GM19043 (cell line): Measurements from ENCODE around the gene ZNF555.
A peak's percentile ranks its signal among the peaks of the same experiment; 100 is the strongest.
"Not testable (repeated sequence)": the region's sequence is repeated elsewhere in the genome, so short reads cannot be mapped to it uniquely, and the experiment has no call there.

ENCODE experiments used
- ATAC-seq: cut with Tn5 transposase; IDR thresholded peaks from one replicate; pipeline ENCODE4 v1.9.1; 2021; ENCODE audit warnings: low read depth; ENCODE audit not compliant: unreplicated experiment

Gene ZNF555

GRCh38 chr19:2865334-2866100 is 24.2 kb downstream of the ZNF555 start:
- ATAC-seq: no peak

GRCh38 chr19:2866495-2867024 is 25.3 kb downstream of the ZNF555 start:
- ATAC-seq: no peak

DNA sequence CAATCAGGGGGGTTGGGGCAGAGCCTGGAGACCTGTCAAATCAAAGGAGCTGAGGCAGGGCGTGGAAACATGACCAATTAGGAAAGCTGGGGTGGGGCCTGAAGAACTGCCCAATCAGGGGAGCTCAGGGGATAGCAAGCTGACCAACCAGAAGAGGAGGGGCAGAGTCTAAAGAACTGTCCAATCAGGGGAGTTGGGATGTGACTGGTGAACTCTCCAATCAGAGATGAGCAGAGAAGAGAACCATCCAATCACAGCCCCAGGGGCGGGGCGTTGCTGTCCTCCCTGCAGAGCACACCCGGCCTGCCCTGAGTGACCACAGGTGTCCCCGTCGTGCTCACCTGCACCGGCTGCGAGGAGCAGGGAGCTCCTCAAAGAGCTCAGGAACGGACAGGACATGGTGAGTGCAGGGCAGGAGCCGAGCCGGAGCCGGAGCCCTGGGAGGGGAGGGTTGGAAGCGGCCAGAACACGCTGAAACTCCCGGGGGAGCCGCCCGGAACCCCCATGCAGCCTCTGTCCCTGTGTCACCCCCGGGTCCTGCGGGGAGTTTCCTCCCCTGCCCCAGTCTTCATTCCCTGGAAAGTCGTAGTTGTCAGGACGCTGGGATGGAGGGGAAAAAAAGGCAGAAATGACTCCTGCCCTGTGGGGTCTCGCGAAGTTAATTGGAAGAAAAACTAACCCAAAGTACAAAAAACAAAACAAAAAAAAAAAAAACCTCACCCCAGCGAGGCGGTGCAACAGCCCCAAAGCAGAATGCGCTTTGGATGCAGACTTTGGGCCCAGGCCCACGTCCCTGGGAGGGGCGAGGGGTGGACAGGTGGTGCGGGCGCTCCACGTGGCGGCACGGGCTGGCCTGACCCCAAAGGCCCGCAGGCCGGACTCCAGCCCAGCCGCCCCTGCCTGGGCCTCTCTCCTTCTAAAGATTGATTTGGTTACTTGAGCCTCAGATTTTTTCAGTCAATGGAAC is 26.0 kb downstream of the ZNF555 start, which contains the start of gene ZNF556:
Gene ZNF556 (plus strand): TSS at position 311 of the 967 bp plus-strand sequence. CDS start 87 bp downstream, at position 398.
- ATAC-seq: no peak

DNA sequence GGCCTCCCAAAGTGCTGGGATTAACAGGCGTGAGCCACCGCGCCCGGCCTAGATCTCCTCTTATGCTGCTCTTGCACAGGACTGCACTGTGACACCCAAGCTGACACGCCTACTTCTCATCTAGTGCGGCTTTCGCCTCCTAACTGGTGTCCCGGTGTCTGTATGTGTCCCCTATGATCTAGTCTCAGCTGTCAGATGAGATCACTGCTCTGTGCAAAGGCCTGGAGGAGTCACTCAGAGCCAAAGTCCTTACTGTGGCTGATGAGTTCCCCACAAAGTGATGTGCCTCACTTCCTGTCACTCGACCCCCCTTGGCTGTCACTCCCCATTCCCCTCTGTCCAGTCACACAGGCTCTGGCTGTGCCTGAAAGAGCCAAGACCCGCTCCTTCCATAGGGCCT is 28.3 kb downstream of the ZNF555 start:
- no peak for ATAC-seq

- ATAC-seq: not testable (repeated sequence)
Measured at GRCh38 chr19:2872175-2872574, 30.9 kb downstream of the ZNF555 start.

DNA sequence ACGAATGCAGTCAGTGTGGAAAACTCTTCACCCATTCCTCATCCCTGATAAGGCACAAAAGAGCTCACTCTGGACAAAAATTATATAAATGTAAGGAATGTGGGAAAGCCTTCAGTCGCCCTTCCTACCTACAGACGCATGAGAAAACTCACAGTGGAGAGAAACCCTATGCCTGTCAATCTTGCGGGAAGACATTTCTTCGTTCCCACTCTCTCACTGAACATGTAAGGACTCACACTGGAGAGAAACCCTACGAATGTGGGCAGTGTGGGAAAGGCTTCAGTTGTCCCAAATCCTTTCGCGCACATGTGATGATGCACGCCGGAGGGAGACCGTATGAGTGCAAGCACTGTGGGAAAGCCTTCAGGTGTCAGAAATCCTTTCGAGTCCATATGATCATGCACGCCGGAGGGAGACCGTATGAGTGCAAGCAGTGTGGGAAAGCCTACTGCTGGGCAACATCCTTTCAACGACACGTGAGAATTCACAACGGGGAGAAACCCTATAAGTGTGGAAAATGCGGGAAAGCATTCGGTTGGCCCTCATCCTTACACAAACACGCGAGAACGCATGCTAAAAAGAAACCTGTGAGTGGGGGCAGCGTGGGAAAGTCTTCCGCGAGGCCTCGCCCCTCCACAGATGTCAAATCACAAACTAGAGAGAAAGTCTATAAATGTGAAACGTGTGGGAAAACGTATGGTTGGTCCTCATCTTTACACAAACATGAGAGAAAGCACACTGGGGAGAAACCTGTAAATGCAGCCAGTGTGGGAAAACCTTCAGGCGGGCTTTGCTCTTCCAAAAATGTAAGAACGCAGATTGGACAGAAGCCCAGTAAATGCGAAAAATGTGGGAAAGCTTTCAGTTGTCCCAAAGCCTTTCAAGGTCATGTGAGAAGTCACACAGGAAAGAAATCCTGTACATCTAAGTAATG is 36.4 kb downstream of the ZNF555 start:
- no peak for ATAC-seq

DNA sequence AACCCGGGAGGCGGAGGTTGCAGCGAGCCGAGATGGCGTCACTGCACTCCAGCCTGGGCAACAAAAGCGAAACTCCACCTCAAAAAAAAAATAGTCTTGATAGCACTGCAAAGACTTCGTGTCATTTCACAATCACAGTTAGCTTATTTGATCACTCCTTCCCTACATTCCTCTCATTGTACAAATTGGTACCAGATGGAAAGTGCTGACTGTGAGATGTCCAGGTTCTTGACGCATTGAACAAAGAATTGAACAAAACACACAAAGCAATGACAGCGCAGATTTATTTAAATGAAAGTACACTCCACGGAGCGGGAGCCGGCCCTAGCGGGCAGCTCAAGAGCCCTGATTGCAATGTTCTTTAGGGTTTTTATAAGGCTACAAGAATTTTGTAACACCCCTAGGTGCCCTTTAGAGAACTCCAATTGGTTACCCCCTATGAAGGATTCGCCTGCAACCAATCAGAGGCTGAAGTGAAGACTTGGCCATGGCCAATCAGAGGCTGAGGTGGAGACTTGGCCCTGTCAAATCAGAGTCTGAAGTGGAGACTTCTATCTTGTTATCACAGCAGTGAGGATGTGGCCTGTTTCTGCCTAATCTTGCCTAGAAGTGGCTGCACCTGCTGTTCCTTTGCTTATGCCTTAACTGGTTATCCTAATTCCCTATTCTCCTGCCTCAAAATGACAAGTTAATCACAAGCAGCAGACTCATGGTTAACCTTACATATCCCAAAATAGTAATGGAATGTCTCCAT is 42.6 kb downstream of the ZNF555 start:
- ATAC-seq: no peak

DNA sequence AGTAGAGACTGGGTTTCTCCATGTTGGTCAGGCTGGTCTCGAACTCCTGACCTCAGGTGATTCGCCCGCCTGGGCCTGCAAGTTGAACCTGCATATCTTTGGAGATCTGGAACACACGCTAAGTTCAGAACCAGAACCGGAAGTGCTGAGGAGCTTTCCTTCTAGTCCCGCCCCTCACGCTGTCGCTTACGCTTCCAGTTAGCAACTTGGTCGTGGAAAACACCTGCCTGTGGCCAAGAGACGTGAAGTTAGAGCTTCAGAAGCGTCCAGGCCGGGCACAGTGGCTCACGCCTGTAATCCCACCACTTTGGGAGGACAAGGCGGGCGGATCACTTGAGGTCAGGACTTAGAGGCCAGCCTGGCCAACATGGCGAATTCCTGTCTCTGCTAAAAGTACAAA is 44.5 kb downstream of the ZNF555 start:
- ATAC-seq: no peak

GRCh38 chr19:2887391-2887914 is 46.2 kb downstream of the ZNF555 start:
- no peak for ATAC-seq

- ATAC-seq: no peak
Measured at GRCh38 chr19:2888731-2889224, 47.5 kb downstream of the ZNF555 start.

DNA sequence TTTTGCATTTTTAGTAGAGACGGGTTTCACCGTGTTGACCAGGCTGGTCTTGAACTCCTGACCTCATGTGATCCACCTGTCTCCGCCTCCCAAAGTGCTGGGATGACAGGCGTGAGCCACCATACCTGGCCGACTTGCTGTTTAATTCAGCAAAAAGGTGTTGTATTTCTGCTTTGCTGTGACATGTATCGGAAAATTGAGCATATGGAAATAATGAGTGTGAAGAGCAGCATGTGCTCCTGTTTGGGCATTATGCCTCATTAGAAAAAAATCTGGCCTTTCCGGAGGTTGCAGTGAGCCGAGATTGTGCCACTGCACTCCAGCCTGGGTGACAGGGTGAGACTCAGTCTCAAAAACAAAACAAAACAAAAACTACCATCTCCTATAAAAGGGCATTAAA is 49.3 kb downstream of the ZNF555 start:
- ATAC-seq: not testable (repeated sequence)

- no peak for ATAC-seq
Measured at GRCh38 chr19:2896694-2897093, 55.4 kb downstream of the ZNF555 start.

DNA sequence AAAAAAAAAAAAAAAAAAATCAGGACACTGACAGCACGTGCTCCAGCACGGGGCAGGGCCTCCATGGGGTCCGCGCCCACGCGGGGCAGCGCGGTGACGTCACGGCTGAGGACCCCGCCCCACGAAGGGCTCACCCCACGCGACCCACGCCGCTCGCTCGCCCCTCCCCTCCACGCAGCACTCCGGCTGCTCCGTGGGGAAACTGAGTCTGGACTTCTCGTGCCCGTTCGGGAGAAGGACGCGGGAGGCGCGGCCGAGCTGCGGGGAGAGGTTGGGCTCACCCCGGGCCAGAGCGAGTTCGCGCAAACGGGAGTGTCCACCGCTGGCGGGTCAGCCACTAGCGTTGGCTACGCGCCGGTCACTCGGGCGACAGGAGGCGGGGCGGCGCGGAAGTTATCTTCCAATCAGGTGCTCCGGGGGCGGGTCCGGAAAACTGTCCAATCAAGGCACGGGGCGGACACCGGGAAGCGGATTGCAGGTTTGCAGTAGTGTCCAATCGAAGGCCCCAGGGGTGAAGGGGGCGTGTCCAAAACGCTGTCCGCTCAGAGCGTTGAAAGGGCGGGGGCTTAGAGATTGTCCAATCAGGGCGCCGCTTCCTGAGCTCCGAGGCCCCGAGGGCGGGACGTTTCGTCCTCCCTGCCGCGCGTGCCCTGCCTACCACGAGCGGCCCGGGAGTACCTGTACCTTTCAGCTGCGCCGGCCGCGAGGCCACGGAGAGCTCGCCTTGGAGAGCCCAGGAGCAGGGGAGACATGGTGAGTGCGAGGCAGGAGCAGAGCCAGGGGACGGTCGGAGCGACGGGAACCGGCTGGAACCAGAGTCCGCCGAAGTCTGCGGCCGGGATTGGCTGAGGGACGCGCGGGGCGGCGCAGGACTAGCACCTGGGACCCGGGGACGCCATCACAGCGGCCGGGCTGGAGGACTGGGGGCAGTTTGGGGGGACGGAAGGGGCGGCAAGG is 59.3 kb downstream of the ZNF555 start, which contains the start of gene ZNF57:
Gene ZNF57 (plus strand): TSS at position 633 of the 957 bp plus-strand sequence. CDS start 118 bp downstream, at position 751.
- ATAC-seq: peak; percentile 96

DNA sequence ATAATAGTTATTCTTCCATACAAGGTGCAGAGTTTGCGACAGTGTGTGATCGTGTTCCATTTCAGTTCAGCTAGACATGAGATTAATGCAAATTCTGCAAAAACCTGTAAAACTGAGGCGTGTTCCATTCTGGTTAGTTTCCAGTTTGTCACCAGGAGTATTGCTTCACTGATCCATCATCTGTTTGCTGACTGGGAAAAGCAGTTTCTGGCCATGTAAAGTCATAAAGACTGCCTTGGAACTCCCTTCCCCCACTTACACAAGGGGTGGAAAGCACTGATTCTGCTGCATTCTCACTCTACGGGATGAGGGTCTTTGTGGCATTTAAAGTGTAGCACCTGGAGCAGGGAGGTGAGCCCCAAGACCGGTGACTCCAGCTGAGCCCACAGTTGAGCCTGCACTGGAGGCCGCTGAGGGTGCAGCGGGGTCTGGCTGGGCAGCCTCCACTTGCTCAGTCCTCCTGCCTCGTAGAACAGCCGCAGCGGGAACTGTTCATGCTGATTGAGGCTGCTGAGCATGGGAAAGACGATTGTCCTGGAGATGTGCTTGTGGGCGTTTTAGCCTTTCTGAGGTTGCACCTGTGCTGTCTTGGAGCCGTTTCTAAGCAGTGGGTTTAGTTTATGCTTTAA is 61.4 kb downstream of the ZNF555 start:
- no peak for ATAC-seq

DNA sequence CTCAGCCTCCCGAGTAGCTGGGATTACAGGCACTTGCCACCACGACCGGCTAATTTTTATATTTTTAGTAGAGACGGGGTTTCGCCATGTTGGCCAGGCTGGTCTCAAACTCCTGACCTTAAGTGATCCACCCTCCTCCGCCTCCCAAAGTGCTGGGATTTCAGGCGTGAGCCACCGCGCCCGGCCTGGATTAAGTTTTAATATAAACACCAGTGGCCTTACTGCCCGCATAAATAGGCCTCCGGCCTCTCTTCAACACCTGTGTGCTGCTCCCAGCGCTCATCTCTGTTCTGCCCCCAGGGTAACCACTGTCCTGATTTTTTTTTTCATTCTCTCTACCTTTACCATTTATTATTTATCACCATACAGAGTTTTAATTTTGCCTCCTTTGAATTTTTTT is 62.1 kb downstream of the ZNF555 start:
- ATAC-seq: not testable (repeated sequence)

DNA sequence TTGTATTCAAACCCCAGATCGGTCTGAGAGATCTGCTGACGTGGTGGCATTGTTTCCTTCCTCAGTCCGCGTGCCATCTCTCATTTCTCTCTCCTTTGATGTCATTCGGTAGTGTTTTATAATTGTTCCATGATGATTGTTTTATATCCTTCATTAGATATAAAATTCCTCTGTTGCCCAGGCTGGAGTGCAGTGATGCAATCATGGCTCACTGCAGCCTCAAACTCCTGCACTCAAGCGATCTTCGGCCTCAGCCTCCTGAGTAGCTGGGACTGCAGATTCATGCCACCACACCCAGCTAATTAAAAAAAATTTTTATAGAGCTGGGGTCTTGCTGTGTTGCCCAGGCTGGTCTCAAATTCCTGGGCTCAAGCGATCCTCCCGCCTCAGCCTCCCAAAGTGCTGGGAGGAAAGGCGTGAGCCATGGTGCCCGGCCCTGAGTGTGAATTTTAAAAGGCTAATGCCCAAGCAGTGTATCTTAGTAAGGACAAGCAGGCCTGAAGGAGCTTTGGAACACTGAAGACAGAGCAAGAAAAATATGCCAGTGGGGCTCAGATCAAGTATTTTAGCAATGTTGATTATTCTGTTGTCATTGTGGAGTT is 64.7 kb downstream of the ZNF555 start:
- no peak for ATAC-seq
